SU-DHL-6 (cell line): ENCODE data around the gene SOAT2.

ENCODE experiments used
- EZH2phosphoT487 ChIP-seq: fragments of 200-600 bp; sonication (generic), shearing (Covaris generic); conservative IDR thresholded peaks from 2 replicates; pipeline ENCODE4 v1.6.1; 2018; ENCODE audit warnings: mild to moderate bottlenecking, antibody characterized with exemption, low read length, moderate library complexity, mixed read lengths
- TF ChIP-seq, protein P1 (sequence below): fragments of 200-600 bp; sonication (generic); IDR thresholded peaks from one replicate; pipeline ENCODE4 v1.5.1; 2017; ENCODE audit warnings: antibody characterized with exemption, mild to moderate bottlenecking, low read length, moderate library complexity; ENCODE audit not compliant: insufficient read depth, poor library complexity, severe bottlenecking

- no peak for TF ChIP-seq EZH2phosphoT487
- TF ChIP-seq, protein P1, sequence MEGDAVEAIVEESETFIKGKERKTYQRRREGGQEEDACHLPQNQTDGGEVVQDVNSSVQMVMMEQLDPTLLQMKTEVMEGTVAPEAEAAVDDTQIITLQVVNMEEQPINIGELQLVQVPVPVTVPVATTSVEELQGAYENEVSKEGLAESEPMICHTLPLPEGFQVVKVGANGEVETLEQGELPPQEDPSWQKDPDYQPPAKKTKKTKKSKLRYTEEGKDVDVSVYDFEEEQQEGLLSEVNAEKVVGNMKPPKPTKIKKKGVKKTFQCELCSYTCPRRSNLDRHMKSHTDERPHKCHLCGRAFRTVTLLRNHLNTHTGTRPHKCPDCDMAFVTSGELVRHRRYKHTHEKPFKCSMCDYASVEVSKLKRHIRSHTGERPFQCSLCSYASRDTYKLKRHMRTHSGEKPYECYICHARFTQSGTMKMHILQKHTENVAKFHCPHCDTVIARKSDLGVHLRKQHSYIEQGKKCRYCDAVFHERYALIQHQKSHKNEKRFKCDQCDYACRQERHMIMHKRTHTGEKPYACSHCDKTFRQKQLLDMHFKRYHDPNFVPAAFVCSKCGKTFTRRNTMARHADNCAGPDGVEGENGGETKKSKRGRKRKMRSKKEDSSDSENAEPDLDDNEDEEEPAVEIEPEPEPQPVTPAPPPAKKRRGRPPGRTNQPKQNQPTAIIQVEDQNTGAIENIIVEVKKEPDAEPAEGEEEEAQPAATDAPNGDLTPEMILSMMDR: no peak
These were observed 10.7 kb downstream of the SOAT2 start for GRCh38 chr12:53113951-53114350.
